DOHH2 (cell line): ENCODE results near the gene VAV2.

ENCODE experiments used
- CTCF ChIP-seq: fragments of 200-600 bp; sonication (generic); IDR thresholded peaks from one replicate; pipeline ENCODE4 v1.5.1; 2014; ENCODE audit warnings: antibody characterized with exemption, mild to moderate bottlenecking, low read depth, low read length; ENCODE audit not compliant: poor library complexity, severe bottlenecking
- EZH2phosphoT487 ChIP-seq: fragments of 200-600 bp; sonication (generic); IDR thresholded peaks from 2 replicates; pipeline ENCODE4 v1.6.1; 2017; ENCODE audit warnings: borderline replicate concordance, mild to moderate bottlenecking, antibody characterized with exemption, low read length, moderate library complexity, mixed read lengths

GRCh38 chr9:133733796-133734533 lies 258.2 kb downstream of the VAV2 start:
- no peak for TF ChIP-seq CTCF
- no peak for TF ChIP-seq EZH2phosphoT487
